Activated CD4-positive, alpha-beta T cell treated with anti-CD3 and anti-CD28 coated beads, Interleukin-2, amount 10 ng/mL, durations not matched to agents 7 days and 5 days (primary cell): ENCODE data around the gene OAS3. TPM values are rescaled to one million over a fixed set of nuclear protein-coding genes. Genes with fewer than 3 reads are reported as not detected.

Source experiments
- CTCF ChIA-PET: fragments of 350-600 bp; sonication (Branson Sonifier 250); formaldehyde crosslinking; loops from one replicate; lab custom pipeline; 2021; ENCODE audit warnings: antibody characterized with exemption; lab: Charles Lee
- POLR2A ChIA-PET: fragments of 350-600 bp; sonication (Branson Sonifier 250); formaldehyde crosslinking; loops from one replicate; lab custom pipeline; 2021; ENCODE audit warnings: antibody characterized with exemption; lab: Charles Lee
- DNase-seq: peaks from one replicate; pipeline ENCODE4 v3.0.0-alpha.2; 2020
- H3K27ac Mint-ChIP-seq: one replicate; pipeline ENCODE4 v1.8.0; 2021; ENCODE audit warnings: mild to moderate bottlenecking, moderate library complexity, mixed read lengths
- H3K27me3 Mint-ChIP-seq: one replicate; pipeline ENCODE4 v1.8.0; 2021; ENCODE audit warnings: mixed read lengths
- H3K36me3 Mint-ChIP-seq: one replicate; pipeline ENCODE4 v1.8.0; 2021; ENCODE audit warnings: low read depth, mixed read lengths
- H3K4me1 Mint-ChIP-seq: one replicate; pipeline ENCODE4 v1.8.0; 2021; ENCODE audit warnings: mixed read lengths
- H3K4me3 Mint-ChIP-seq: one replicate; pipeline ENCODE4 v1.8.0; 2021; ENCODE audit warnings: mild to moderate bottlenecking, moderate library complexity, mixed read lengths
- H3K9me3 Mint-ChIP-seq: one replicate; pipeline ENCODE4 v1.8.0; 2021; ENCODE audit warnings: mixed read lengths
- total RNA-seq, 2 experiments: library from RNA; stranded (reverse); gene quantifications; one replicate each; pipeline ENCODE4 v1.2.3, GENCODE V29; 2021

Gene OAS3
- total RNA-seq, 2 experiments from 2014 or later = 202 to 204 TPM

- Mint-ChIP-seq H3K9me3 (peaks cover 17% of the 10 kb centered on the region), H3K4me1 (peaks cover 9% of the 10 kb centered on the region), H3K27ac (no peak overlapping the region), H3K4me3 (no peak overlapping the region), H3K36me3 (peaks cover 56% of the 10 kb centered on the region), H3K27me3 (no peaks in the 10 kb centered on the region)
- DNase-seq = no peak
- POLR2A ChIA-PET = no interaction called here
- CTCF ChIA-PET = no interaction called here
Measured at GRCh38 chr12:112929715-112930114, 8.6 kb upstream of the OAS3 start.

DNA sequence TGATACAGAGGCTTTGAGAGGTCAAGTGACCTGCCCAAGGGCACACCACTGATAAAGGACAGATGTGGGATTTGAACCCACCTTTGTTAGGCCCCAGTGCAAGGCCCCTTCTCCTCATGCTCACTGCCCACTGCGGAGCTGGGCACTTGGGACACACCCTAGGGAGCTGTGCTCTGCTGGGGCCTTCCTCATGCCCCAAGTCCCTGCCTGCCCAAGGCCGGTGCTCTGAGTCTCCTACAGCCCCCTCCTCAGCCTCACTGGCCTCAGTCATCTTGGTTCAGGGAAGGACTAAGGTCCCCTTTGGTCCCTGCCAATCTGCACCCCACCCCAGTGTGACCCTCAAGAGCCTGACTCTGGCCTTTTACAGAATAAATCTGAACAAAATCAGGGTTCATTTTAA, 7.9 kb upstream of the OAS3 start:
- Mint-ChIP-seq H3K9me3 (peaks cover 15% of the 10 kb centered on the region), H3K4me3 (no peak overlapping the region), H3K4me1 (peaks cover 8% of the 10 kb centered on the region), H3K27ac (no peak overlapping the region), H3K27me3 (no peaks in the 10 kb centered on the region), H3K36me3 (peaks cover 50% of the 10 kb centered on the region)
- POLR2A ChIA-PET = no interaction called here
- CTCF ChIA-PET = interaction anchor here (0.6 to 1.5 kb wide), 4 partner anchors 9 to 23 kb away, joined by 3 to 4 read pairs (median 4); no protein-coding TSS in a partner anchor
- DNase-seq = no peak

DNA sequence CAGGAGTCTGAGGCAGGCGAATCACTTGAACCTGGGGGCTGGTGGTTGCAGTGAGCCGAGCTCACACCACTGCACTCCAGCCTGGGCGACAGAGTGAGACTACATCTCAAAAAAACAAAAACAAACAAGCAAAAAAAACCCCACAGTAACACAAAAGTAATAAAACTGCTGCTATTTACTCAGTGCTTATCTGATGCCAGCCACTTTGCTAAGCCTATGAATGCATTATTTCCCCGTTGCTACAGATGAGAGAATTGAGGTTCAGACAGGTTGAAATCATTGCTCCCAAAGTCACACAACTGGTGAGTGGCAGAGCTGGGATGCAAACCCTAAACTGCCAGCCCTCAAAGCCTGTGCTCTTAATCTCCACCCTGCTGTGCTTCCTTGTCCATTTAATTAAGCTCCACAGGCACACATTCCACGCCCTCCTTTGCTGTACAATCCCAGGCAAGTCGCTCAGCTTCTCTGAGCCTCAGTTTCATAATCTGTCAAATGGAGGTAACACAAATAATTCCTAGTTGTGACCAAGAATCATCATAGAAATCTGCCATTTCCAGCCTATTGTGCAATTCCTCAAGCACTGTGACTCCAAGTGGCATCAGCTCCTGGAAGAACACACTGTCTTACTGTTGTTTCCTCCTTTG, 5.7 kb upstream of the OAS3 start:
- peaks cover 6% of the 10 kb centered on the region for H3K9me3 Mint-ChIP-seq
- DNase-seq = no peak
- H3K27ac Mint-ChIP-seq = no peak overlapping the region
- ChIA-PET POLR2A (no interaction called here), CTCF (no interaction called here)
- H3K36me3 Mint-ChIP-seq = peaks cover 32% of the 10 kb centered on the region
- peaks cover 19% of the 10 kb centered on the region for H3K4me1 Mint-ChIP-seq
- no peaks in the 10 kb centered on the region for H3K27me3 Mint-ChIP-seq
- no peak overlapping the region for H3K4me3 Mint-ChIP-seq

DNA sequence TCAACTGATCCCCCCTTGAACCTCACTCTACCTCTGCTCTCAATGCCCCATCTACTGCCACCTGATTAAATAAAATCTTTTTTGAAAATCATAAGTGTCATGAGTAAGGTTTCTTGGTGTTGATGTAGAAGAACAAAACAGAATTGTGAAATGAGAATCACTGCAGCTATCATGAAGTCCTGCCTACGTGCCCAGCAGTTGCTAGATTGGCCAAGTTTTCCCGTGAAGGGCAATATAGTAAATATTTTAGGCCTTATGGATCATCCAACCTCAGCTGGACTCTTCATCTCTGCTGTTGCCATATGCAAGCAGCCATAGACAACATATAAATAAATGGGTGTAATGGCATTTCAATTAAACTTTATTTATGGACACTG, 5.2 kb upstream of the OAS3 start:
- DNase-seq = no peak
- no peak overlapping the region for H3K27ac Mint-ChIP-seq
- CTCF ChIA-PET = no interaction called here
- H3K4me3 Mint-ChIP-seq = no peak overlapping the region
- H3K27me3 Mint-ChIP-seq = no peaks in the 10 kb centered on the region
- POLR2A ChIA-PET = no interaction called here
- peaks cover 6% of the 10 kb centered on the region for H3K9me3 Mint-ChIP-seq
- peaks cover 23% of the 10 kb centered on the region for H3K4me1 Mint-ChIP-seq
- H3K36me3 Mint-ChIP-seq = peaks cover 30% of the 10 kb centered on the region

GRCh38 chr12:112936264-112936663, 2.0 kb upstream of the OAS3 start:
- POLR2A ChIA-PET = no interaction called here
- H3K9me3 Mint-ChIP-seq = no peaks in the 10 kb centered on the region
- H3K4me1 Mint-ChIP-seq = peaks cover 41% of the 10 kb centered on the region
- no peaks in the 10 kb centered on the region for H3K27me3 Mint-ChIP-seq
- H3K36me3 Mint-ChIP-seq = peaks cover 25% of the 10 kb centered on the region
- H3K4me3 Mint-ChIP-seq = no peak overlapping the region
- DNase-seq = no peak
- H3K27ac Mint-ChIP-seq = no peak overlapping the region
- CTCF ChIA-PET = interaction anchor here (3.4 kb wide), 1 partner anchor 16 kb away, joined by 10 read pairs; no protein-coding TSS in a partner anchor

DNA sequence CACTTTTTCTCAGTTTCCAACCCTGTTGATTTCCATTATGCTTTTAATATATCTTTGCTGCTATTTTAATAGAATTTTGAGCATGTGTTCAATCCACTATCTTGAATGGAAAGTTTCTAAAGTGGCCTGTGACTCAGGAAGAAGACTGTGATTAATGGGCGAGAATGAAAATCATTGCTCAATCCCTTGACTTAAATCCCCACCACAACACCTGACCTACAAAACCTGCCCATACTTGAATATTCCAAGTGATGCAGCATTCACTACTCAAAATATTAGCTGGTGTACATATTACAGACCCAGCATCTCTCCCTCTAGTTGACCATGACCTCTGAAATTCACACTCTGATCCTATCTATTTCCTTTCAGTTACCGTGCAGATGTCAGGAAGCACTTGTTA, 1.3 kb upstream of the OAS3 start:
- Mint-ChIP-seq H3K36me3 (peaks cover 32% of the 10 kb centered on the region), H3K4me1 (peaks cover 48% of the 10 kb centered on the region), H3K4me3 (no peak overlapping the region), H3K27ac (peak overlapping the region; percentile 47), H3K9me3 (no peaks in the 10 kb centered on the region), H3K27me3 (no peaks in the 10 kb centered on the region)
- ChIA-PET POLR2A (interaction anchor here (0.7 to 1.6 kb wide), 2 partner anchors 30 to 42 kb away, joined by 3 to 14 read pairs; partner anchors contain the start of genes OAS1 and OAS2), CTCF (interaction anchor here (1.4 to 3.4 kb wide), 6 partner anchors 12 to 56 kb away, joined by 3 to 13 read pairs (median 6); partner anchors contain the start of gene OAS1)
- DNase-seq = no peak

DNA sequence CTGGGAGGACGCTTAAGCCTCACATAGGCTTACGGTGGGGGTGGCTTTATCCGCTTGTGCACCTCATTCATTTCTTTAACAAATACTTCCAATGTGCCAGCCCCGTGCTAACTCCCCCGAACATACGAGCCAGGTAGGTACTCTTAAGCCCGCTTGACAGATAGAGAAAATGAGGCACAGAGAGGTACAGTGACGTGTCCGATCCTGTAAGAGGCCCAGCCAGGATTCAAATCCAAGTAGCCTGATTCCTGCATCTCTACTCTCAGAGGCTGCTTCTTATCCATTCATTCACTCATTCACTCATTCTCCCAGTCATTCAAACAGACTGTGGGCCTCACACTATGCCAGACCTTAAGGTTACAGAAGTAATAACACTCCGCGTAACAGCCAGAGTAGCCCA, 477 bp downstream of the OAS3 start:
- POLR2A ChIA-PET = interaction anchor here (1.2 to 1.6 kb wide), 2 partner anchors 32 to 40 kb away, joined by 12 to 14 read pairs; partner anchors contain the start of genes OAS1 and OAS2
- peak overlapping the region; percentile 94 for H3K27ac Mint-ChIP-seq
- H3K4me1 Mint-ChIP-seq = peaks cover 52% of the 10 kb centered on the region
- H3K27me3 Mint-ChIP-seq = no peaks in the 10 kb centered on the region
- DNase-seq = no peak
- peak overlapping the region; percentile 80 for H3K4me3 Mint-ChIP-seq
- CTCF ChIA-PET = interaction anchor here (1.0 to 3.4 kb wide), 3 partner anchors 19 to 46 kb away, joined by 3 to 13 read pairs (median 10); no protein-coding TSS in a partner anchor
- peaks cover 43% of the 10 kb centered on the region for H3K36me3 Mint-ChIP-seq
- H3K9me3 Mint-ChIP-seq = no peaks in the 10 kb centered on the region

- ChIA-PET CTCF (interaction anchor here (0.7 to 4.4 kb wide), 6 partner anchors 9 to 53 kb away, joined by 3 to 15 read pairs (median 5); partner anchors contain the start of gene OAS2), POLR2A (interaction anchor here (2.4 kb wide), 1 partner anchor 38 kb away, joined by 14 read pairs; the partner anchor contains the start of gene OAS2)
- DNase-seq = peak; percentile 31
- Mint-ChIP-seq H3K27me3 (no peaks in the 10 kb centered on the region), H3K4me1 (peaks cover 56% of the 10 kb centered on the region), H3K9me3 (no peaks in the 10 kb centered on the region), H3K4me3 (peak overlapping the region; percentile 80), H3K27ac (peak overlapping the region; percentile 94), H3K36me3 (peaks cover 52% of the 10 kb centered on the region)
Measured at GRCh38 chr12:112939761-112940381, 1.6 kb downstream of the OAS3 start.

GRCh38 chr12:112941528-112942335, 3.5 kb downstream of the OAS3 start:
- H3K36me3 Mint-ChIP-seq = peaks cover 66% of the 10 kb centered on the region
- H3K27ac Mint-ChIP-seq = no peak overlapping the region
- H3K4me1 Mint-ChIP-seq = peaks cover 51% of the 10 kb centered on the region
- H3K9me3 Mint-ChIP-seq = no peaks in the 10 kb centered on the region
- H3K4me3 Mint-ChIP-seq = peak overlapping the region; percentile 32
- ChIA-PET CTCF (interaction anchor here (0.8 to 4.4 kb wide), 3 partner anchors 13 to 51 kb away, joined by 3 to 15 read pairs (median 4); partner anchors contain the start of gene OAS2), POLR2A (interaction anchor here (0.8 to 2.4 kb wide), 2 partner anchors 36 to 37 kb away, joined by 3 to 14 read pairs; partner anchors contain the start of gene OAS2)
- DNase-seq = no peak
- no peaks in the 10 kb centered on the region for H3K27me3 Mint-ChIP-seq

DNA sequence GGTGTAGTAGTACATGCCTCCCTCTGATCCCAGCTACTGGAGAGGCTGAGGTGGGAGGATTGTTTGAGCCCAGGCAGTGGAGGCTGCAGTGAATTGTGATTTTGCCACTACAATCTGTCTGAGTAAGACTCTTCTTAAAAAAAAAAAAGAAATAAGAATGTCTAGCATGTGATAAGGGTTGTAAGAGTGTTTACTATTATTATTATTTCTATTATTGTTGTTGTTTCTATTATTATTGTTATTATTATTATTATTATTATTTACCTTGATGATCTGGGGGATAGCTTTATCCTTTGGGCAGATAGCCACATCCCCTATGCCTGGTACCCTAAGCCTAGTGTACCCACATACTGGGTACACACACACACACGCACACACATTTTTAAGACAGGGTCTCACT, 4.3 kb downstream of the OAS3 start:
- no peaks in the 10 kb centered on the region for H3K27me3 Mint-ChIP-seq
- DNase-seq = no peak
- CTCF ChIA-PET = interaction anchor here (0.8 to 4.4 kb wide), 5 partner anchors 8 to 50 kb away, joined by 3 to 15 read pairs (median 3); partner anchors contain the start of gene OAS2
- H3K4me1 Mint-ChIP-seq = peaks cover 48% of the 10 kb centered on the region
- H3K9me3 Mint-ChIP-seq = no peaks in the 10 kb centered on the region
- no peak overlapping the region for H3K27ac Mint-ChIP-seq
- POLR2A ChIA-PET = interaction anchor here (0.8 kb wide), 1 partner anchor 36 kb away, joined by 3 read pairs; the partner anchor contains the start of gene OAS2
- H3K36me3 Mint-ChIP-seq = peaks cover 74% of the 10 kb centered on the region
- H3K4me3 Mint-ChIP-seq = no peak overlapping the region

DNA sequence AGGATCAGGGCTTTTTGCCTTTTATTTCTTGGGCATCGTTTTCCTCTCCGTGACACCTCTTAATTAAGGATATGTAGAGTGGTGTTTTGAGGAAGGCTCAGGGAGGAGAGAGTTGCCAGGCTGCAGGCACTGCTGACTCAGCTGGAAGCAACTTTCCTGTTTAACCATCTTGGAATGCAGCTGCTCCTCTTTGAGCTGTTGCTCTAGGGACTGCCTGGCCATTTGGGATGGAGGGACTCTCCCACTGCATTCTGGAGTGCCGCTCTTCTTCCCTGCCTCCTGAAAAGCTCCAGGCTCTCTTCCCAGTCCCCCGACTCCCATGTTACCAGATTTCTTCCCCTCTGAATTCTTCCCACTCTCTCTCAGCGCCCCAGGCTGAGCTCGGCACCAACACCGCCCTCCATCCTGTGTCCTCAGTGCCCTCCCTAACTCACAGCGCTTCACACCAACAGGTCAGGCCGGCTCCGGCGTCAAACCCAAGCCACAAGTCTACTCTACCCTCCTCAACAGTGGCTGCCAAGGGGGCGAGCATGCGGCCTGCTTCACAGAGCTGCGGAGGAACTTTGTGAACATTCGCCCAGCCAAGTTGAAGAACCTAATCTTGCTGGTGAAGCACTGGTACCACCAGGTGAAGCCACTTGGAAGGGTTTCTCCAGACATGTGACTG, 5.9 kb downstream of the OAS3 start:
- H3K27ac Mint-ChIP-seq = no peak overlapping the region
- H3K4me1 Mint-ChIP-seq = peaks cover 40% of the 10 kb centered on the region
- H3K27me3 Mint-ChIP-seq = no peaks in the 10 kb centered on the region
- no peaks in the 10 kb centered on the region for H3K9me3 Mint-ChIP-seq
- DNase-seq = no peak
- ChIA-PET CTCF (interaction anchor here (1.0 to 4.4 kb wide), 5 partner anchors 18 to 49 kb away, joined by 3 to 15 read pairs (median 3); no protein-coding TSS in a partner anchor), POLR2A (no interaction called here)
- H3K36me3 Mint-ChIP-seq = peaks cover 81% of the 10 kb centered on the region
- H3K4me3 Mint-ChIP-seq = no peak overlapping the region

DNA sequence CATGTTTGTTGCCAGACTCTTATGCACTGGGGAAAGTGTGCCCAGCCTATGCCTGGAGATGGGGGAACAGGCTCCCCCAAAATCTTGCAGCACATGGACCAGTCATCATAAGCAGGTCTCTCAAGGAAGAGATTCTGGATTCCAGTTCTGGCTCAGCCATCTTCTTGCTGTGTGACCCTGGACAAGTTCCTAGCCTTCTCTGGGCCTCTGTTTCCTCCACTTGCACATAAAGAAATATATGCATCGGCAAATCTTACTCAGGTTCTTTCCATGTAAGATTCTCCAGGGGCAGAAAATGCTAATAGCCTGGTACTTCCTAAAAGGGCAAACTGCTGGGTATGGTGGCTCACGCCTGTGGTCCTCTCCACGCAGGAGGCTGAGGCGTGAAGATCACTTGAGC, 7.2 kb downstream of the OAS3 start:
- ChIA-PET POLR2A (no interaction called here), CTCF (no interaction called here)
- Mint-ChIP-seq H3K36me3 (peaks cover 79% of the 10 kb centered on the region), H3K4me1 (peaks cover 31% of the 10 kb centered on the region), H3K9me3 (no peaks in the 10 kb centered on the region), H3K4me3 (no peak overlapping the region), H3K27me3 (no peaks in the 10 kb centered on the region), H3K27ac (peak overlapping the region; percentile 36)
- DNase-seq = no peak
